Peyer's patch (tissue), 4 donors: Measurements from ENCODE around the gene CELSR1. TPM values are rescaled to one million over a fixed set of nuclear protein-coding genes. Genes with fewer than 3 reads are reported as not detected.

Experiments used
- DNase-seq, 3 donors: peaks; one replicate each; pipeline ENCODE4 v3.0.0-alpha.2; 2017 to 2019
- H3K27ac ChIP-seq, 4 donors: fragments of 200-600 bp; sonication (generic); one replicate each; pipeline ENCODE4 v1.5.1; 2016 to 2019
- H3K27me3 ChIP-seq, 2 donors: fragments of 200-600 bp; sonication (generic); one replicate each; pipeline ENCODE4 v1.5.1; 2019
- H3K36me3 ChIP-seq, 3 donors: fragments of 200-600 bp; sonication (generic); one replicate each; pipeline ENCODE4 v1.5.1; 2016 to 2019
- H3K4me1 ChIP-seq, 4 donors: fragments of 200-600 bp; sonication (generic); one replicate each; pipeline ENCODE4 v1.5.1; 2016 to 2019
- H3K4me3 ChIP-seq, 4 donors: fragments of 200-600 bp; sonication (generic); 1 replicate in 3 of 4; 2 replicates in 1 of 4; pipeline ENCODE4 v1.5.1; 2016 to 2019; ENCODE audit warnings: mild to moderate bottlenecking in 1 of 4
- H3K9me3 ChIP-seq, 4 donors: fragments of 200-600 bp; sonication (generic); one replicate each; pipeline ENCODE4 v1.5.1; 2016 to 2019; ENCODE audit warnings: mild to moderate bottlenecking in 1 of 4
- POLR2A ChIP-seq, 2 donors: fragments of 450-650 bp; IDR thresholded peaks; one replicate each; pipeline ENCODE4 v1.5.1; 2017; ENCODE audit warnings: antibody characterized with exemption in 2 of 2, mild to moderate bottlenecking in 2 of 2, moderate library complexity in 2 of 2
- total RNA-seq, 4 donors: library from RNA; depleted of rRNA; stranded (reverse); fragments of >200 nt; gene quantifications; one replicate each; pipeline ENCODE4 v1.1.0, GENCODE V29; 2016
- TF ChIP-seq, protein P1 (sequence below), 6 experiments: fragments of 450-650 bp in 4 of 6; fragments of 200-600 bp in 2 of 6; sonication (generic) in 1 of 6; IDR thresholded peaks; one replicate each; pipeline ENCODE4 v1.5.1; 2017 to 2019; ENCODE audit warnings: antibody characterized with exemption in 6 of 6, mild to moderate bottlenecking in 3 of 6, moderate library complexity in 1 of 6

The CELSR1 gene
- total RNA-seq, 4 donors from 2014 or later = 1.1 to 22.3 (median 1.5) TPM

DNA sequence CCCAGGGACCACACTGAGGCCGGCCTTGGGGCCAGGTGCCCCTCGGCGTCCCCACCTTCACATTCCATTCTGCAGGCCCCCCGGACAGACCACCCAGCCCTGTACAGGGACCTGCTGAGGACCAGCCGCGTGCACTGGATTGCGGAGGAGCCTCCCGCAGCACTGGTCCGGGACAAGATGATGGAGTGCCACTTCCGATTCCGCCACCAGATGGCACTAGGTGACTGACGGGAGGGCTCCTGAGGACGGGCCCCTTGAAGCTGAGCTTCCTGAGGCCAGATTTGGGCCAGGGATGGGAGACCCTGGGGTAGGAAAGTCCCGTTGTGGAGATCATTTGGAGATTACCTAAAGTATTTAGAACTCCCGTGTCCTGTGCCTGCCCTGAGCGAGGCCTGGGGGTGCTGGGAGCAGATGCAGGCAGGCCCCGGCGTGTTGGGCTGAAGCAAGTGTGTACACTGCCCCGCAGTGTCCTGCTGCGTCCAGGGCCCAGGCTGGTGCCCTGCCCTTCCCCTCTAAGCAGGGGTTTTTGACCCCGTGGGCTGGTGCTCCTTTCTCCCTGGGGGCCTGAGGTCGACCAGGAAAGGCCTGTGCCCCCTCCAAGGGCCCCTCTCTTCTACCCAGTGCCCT lies 181.9 kb downstream of the CELSR1 start:
- TF ChIP-seq, protein P1, sequence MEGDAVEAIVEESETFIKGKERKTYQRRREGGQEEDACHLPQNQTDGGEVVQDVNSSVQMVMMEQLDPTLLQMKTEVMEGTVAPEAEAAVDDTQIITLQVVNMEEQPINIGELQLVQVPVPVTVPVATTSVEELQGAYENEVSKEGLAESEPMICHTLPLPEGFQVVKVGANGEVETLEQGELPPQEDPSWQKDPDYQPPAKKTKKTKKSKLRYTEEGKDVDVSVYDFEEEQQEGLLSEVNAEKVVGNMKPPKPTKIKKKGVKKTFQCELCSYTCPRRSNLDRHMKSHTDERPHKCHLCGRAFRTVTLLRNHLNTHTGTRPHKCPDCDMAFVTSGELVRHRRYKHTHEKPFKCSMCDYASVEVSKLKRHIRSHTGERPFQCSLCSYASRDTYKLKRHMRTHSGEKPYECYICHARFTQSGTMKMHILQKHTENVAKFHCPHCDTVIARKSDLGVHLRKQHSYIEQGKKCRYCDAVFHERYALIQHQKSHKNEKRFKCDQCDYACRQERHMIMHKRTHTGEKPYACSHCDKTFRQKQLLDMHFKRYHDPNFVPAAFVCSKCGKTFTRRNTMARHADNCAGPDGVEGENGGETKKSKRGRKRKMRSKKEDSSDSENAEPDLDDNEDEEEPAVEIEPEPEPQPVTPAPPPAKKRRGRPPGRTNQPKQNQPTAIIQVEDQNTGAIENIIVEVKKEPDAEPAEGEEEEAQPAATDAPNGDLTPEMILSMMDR (IDR thresholded peaks at IDR 0.05) = peak; percentile 29 to 75 (median 70)
- no peak for TF ChIP-seq POLR2A (IDR thresholded peaks at IDR 0.05)
- no peaks in the 10 kb centered on the region for H3K9me3 ChIP-seq
- H3K36me3 ChIP-seq = peaks cover 0 to 66% (median 0%) of the 10 kb centered on the region in 3 donors
- no peaks in the 10 kb centered on the region for H3K4me1 ChIP-seq
- no peak overlapping the region for H3K4me3 ChIP-seq
- no peak overlapping the region for H3K27ac ChIP-seq
- DNase-seq = peak; percentile 73 to 87 (median 78)
- H3K27me3 ChIP-seq = no peaks in the 10 kb centered on the region

DNA sequence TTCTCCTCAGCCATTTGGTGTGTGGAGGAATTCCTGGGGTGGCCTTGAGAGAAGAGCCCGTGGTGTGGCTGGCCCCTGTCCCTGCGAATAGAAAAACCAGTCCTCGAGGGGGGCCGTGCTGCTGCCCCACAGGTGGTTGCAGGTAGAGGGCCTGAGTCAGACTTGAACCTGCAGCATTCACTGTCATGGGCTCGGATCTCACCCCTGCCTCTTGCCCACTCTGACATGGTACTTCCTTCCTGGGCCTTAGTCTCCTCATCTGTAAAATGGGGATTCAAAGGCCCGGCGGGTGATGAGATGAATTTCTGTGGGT lies 182.5 kb downstream of the CELSR1 start:
- peaks cover 0 to 71% (median 0%) of the 10 kb centered on the region in 3 donors for H3K36me3 ChIP-seq
- no peaks in the 10 kb centered on the region for H3K27me3 ChIP-seq
- no peaks in the 10 kb centered on the region for H3K9me3 ChIP-seq
- no peaks in the 10 kb centered on the region for H3K4me1 ChIP-seq
- no peak overlapping the region for H3K4me3 ChIP-seq
- no peak for TF ChIP-seq POLR2A (IDR thresholded peaks at IDR 0.05)
- TF ChIP-seq, protein P1 (IDR thresholded peaks at IDR 0.05) = no peak
- H3K27ac ChIP-seq = no peak overlapping the region
- no peak for DNase-seq

DNA sequence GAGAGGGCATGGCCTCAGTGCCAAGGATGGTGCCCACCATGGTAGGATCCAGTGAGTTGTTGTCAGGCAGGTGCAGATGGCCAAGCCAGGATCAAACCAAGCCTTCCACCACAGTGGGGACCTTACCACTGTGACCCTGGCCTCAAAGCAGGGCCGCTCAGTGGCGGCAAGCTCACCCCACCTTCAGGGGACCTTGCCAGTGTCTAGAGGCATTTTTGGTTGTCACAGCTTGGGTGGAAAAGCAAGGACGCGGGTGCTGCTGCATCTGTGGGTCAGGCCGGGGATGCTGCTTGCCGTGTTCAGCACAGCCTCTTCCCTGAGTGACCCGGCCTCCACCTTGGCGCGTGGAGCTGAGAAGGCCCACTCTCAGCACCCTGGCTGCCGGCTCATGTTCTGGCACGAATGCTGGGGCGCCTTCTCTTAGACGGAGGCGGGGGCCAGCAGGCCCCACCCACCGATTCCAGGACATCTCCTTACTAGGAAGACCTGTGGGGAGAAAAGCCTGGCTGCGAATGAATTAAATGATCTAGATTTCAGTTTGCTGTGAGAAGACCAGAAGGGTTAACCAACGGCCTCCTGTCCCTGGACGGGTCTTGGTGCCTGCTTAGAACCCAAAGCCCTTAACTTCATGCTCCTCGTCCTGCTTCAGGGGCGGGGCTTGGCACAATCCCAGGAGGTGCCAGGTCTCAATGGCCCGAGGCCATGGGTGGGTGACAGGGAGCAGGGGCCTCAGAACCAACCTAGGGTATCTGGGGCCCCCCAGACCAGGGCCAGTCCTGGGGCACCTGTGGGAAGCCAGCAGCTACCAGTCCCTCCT lies 183.0 kb downstream of the CELSR1 start:
- H3K9me3 ChIP-seq = no peaks in the 10 kb centered on the region
- H3K27ac ChIP-seq = no peak overlapping the region
- H3K4me3 ChIP-seq = no peak overlapping the region
- peak in 1 of 3 donors; percentile 48 for DNase-seq
- no peaks in the 10 kb centered on the region for H3K4me1 ChIP-seq
- H3K27me3 ChIP-seq = no peaks in the 10 kb centered on the region
- TF ChIP-seq POLR2A (IDR thresholded peaks at IDR 0.05) = no peak
- TF ChIP-seq, protein P1 (IDR thresholded peaks at IDR 0.05) = no peak
- H3K36me3 ChIP-seq = peaks cover 0 to 77% (median 0%) of the 10 kb centered on the region in 3 donors

DNA sequence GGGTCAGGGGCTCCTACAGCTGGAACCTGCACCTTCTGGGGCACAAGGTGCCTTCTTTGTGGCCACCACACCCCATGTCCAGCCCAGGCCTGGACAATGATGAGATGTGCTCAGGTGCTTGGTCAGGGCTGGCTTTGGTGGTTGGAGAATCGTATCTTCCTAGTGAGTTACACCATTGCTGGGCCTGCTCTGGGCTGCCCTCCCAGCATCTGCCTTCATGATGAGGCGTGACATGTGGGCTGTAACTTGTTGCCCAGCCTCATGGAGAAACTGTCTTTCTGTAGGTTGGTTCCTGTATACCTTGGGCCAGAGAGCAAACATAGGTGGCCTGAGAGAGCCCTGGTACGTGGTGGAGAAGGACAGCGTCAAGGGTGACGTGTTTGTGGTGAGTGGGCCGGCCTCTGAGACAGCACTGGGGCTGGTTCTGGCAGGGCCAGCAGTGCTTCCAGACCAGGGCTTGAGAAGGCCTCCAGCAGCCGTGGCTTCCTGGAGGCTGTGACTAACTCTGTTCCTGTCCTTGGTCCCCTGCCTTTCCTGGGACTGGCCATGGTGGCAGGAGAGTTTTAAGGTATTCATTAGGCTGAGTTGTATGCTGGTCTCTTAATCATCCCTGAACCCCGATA lies 183.8 kb downstream of the CELSR1 start:
- Histone ChIP-seq H3K27me3 (no peaks in the 10 kb centered on the region), H3K27ac (no peak overlapping the region), H3K36me3 (peaks cover 0 to 85% (median 0%) of the 10 kb centered on the region in 3 donors), H3K4me1 (no peaks in the 10 kb centered on the region), H3K4me3 (no peak overlapping the region), H3K9me3 (no peaks in the 10 kb centered on the region)
- no peak for DNase-seq
- no peak for TF ChIP-seq POLR2A (IDR thresholded peaks at IDR 0.05)
- TF ChIP-seq, protein P1 (IDR thresholded peaks at IDR 0.05) = no peak

DNA sequence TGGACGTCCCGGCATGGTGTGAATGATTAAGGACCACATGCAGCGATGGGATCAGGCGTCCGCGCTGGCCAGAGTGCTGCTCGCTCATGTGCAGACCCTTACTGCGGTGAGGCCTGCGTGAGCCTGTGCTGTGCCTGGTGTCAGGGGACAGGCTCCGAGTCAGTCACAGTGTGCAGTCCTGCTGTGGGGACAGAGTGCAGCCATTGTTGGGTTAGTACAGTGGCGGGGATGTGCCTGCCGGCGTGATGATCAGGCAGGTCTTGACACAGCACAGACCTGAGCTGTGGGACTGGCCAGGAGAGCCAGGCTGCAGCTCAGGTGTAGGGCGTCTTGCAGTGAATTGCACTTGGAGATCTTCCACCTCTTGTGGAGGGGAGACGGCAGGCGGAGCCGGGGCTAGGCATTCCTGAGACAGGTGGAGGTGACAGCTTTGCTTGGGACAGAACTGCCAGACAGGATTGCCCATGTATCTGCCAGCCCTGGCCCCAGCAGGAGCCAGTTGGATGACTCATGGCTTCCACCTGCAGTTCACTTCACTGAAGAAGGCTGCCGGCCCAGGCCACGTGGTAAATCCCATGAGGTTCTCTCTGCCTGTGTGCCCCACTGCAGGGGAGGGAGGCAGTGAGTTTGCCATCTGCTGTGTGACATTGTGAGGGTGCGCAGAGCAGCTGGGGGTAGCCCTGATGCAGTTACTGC lies 184.6 kb downstream of the CELSR1 start:
- peak in 1 of 3 donors; percentile 50 for DNase-seq
- H3K27me3 ChIP-seq = no peaks in the 10 kb centered on the region
- TF ChIP-seq, protein P1 (IDR thresholded peaks at IDR 0.05) = no peak
- TF ChIP-seq POLR2A (IDR thresholded peaks at IDR 0.05) = no peak
- peaks cover 0 to 92% (median 0%) of the 10 kb centered on the region in 3 donors for H3K36me3 ChIP-seq
- no peak overlapping the region for H3K4me3 ChIP-seq
- no peaks in the 10 kb centered on the region for H3K9me3 ChIP-seq
- no peaks in the 10 kb centered on the region for H3K4me1 ChIP-seq
- no peak overlapping the region for H3K27ac ChIP-seq
